ENCODE results near the gene CCSER1.

GRCh38 chr4:90121676-90122354, 5.4 kb upstream of the CCSER1 start:
- TF ChIP-seq CTCF (IDR thresholded peaks at IDR 0.05) (no peak), POLR2AphosphoS5 (IDR thresholded peaks at IDR 0.05; ENCODE audit: low read depth, low read length) (no peak), REST (IDR thresholded peaks at IDR 0.05; ENCODE audit: insufficient read depth in 1 of 2, low read depth in 2 of 2, low read length in 1 of 2) (no peak), SIN3A (IDR thresholded peaks at IDR 0.05; ENCODE audit: borderline replicate concordance, insufficient read depth, low read depth, low read length) (no peak)
